Fibroblast of skin of scalp (primary cell): ENCODE data around the gene DLST.
"Not testable (repeated sequence)": the region's sequence is repeated elsewhere in the genome, so short reads cannot be mapped to it uniquely, and the experiment has no call there.

Experiments
- DNase-seq: peaks from one replicate; pipeline ENCODE4 v3.0.0-alpha.2; 2013

The DLST gene

DNA sequence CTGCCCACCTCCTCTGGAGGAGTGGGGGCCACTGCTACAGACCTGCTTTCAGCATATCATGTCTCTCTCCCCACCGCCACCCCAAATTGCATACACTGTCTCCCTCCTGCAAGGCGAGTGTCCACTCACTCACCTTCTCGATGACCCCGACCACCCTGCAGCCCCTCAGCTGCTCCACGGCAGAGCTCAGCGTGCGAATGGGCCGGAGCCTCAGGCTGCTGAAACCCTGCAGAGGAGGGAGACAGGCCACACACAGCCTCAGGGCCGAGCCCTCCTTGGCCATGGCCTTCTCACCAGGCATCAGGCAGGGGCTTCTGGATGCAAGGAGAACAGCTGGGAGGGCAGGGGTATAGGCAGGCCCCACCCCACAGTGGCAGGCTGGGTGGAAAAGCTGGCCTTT is 36.7 kb downstream of the DLST start:
- no peak for DNase-seq

DNA sequence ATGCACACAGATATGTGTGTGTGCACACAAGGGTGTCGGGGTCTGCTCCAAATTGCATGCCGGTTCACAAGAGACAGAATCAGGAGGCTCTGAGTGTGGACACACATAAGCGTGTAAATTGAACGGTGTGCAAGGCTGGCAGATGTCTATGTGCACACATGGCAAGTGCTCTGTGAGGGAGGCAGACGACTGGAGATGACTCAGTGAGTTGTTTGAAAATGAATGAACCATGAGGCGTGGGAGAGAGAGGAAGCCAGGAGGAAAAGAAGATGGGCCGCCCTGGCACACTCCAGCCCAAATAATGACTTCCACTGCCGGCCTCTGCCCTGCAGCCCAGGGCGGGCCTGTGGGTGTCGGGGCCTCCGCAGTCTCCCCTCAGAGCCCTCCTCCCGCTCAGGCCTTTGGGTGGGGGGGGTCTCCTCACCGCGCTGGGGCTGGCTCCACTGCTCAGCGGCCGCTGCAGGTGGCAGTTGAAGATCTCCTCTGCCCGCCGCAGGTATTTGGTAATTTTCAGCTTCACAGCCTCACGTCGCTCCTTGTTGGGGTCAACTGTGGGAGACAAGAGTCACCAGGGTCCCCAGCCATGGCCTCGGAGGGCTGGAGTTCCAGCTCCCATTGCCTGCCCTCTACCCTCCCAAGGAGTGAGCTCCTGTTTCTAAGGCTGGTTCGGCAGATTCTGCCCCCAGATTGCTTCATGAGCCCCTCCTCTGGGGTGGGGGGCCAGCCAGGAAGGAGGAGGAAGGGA is 37.9 kb downstream of the DLST start:
- no peak for DNase-seq

- DNase-seq: no peak
Observed at GRCh38 chr14:74920281-74920680, 38.6 kb downstream of the DLST start.

DNA sequence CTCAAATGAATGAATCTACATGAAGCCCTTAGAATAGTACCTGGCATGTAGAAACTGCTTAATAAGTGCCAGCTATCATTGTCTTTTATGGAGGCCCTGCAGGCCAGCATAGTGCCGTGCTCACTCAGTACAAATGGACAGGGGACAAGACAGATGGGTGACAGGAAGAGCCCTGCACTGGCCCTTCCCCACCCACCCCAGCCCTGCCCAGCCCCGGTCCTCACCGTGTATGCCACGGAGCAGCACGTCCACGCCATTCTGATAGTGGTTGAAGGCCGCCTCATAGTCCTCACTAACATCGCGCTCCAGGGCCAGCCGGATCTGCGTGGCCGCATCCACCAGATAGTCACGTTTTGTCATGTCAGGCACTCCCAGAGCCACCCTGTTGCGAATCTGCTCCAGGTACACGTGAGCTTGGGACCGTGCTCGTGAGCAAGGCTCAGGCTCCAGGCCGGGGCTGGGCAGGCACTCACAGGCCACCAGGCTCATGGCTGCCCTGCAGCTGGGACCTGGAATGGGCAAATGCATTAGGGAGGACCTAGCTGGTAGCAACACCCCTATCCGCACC is 39.4 kb downstream of the DLST start:
- DNase-seq: no peak

- DNase-seq: no peak
Observed at GRCh38 chr14:74921987-74922751, 40.5 kb downstream of the DLST start.

DNA sequence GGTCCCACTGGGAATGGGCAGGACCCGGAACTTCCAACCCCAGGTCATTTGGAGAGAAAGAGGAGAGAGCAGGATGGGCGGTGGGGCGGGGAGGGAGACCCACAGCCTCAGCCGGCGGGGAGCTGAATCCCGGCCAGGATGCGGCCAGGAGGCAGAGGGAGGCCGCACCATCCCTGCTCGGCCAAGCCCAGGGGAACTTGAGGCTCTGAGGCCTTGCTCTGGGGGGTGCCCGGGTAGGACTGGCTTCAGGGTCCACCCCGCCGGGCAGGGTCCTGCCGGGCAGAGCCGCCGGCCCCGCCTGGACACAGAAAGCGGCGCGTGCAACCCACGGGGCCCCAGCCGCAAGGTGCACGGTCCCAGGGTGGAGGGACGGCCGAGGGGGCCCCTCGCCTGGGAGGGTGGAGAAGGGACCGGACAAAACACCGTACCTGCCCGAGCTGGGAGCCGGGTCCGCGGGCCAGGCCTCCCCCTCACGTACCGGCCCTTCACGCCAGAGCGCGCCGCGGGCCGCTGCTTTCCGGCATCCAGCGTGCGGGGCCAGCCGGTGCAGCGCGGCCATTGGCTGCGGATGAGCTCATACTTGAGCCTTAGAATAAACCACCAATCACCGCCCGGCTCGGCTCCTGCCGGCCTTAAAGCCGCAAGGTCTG is 41.2 kb downstream of the DLST start, which contains the start of gene RPS6KL1:
TSS of gene RPS6KL1 (minus strand) at position 509 of the 650 bp plus-strand sequence. CDS start 1,719 bp downstream, outside the sequence.
- peak; percentile 65 for DNase-seq

DNA sequence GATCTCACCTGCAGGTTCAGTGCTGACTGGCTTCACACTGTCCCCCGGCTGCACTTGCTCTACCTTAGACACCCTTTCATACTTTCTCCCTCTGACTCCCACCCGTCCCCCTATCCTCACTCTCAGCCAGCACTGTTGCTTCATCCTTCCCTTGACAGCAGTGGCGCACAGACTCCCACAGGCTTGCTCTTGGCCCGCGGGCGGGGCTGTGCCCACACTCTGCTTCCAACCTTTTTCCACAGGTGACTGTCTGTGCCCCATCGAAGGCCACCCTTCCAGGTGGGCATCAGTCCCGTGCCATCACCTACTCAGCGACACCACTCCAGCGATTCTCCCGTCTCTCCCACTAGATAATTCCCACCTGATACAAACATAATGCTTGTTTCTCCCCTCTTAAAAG is 42.3 kb downstream of the DLST start:
- no peak for DNase-seq

GRCh38 chr14:74927225-74927624 is 45.5 kb downstream of the DLST start:
- DNase-seq: no peak

DNA sequence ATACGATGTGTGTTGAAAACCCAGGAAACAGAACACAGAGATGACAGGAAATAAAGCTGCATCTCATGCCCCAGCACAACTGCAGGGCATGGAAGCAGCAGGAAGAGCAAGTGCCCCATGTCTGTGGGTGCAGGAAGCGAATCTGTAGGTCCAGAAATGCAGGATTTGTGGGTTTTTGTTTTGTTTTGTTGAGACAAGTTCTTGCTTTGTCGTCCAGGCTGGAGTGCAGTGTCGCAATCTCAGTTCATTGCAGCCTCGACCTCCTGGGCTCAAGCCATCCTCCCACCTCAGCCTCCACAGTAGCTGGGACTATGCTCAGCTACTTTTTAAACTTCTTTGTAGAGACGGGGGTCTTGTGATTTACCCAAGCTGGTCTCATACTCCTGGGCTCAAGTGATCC is 47.5 kb downstream of the DLST start:
- DNase-seq: no peak

DNA sequence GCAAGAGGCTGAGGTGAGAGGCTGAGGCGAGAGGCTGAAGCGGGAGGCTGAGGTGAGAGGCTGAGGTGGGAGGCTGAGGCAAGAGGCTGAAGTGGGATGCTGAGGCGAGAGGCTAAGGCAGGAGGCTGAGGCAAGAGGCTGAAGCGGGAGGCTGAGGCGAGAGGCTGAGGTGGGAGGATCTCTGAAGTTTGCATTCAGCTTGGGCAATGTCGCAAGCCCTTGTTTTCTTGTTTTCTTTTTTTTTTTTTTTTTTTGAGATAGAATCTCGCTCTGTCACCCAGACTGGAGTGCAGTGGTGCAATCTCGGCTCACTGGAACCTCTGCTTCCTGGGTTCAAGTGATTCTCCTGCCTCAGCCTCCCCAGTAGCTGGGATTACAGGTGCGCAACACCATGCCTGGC is 50.0 kb downstream of the DLST start:
- DNase-seq: not testable (repeated sequence)

GRCh38 chr14:74932401-74932901 is 50.7 kb downstream of the DLST start:
- DNase-seq: no peak

- not testable (repeated sequence) for DNase-seq
Observed at GRCh38 chr14:74932936-74933335, 51.2 kb downstream of the DLST start.

GRCh38 chr14:74934041-74934440 is 52.3 kb downstream of the DLST start:
- no peak for DNase-seq

DNA sequence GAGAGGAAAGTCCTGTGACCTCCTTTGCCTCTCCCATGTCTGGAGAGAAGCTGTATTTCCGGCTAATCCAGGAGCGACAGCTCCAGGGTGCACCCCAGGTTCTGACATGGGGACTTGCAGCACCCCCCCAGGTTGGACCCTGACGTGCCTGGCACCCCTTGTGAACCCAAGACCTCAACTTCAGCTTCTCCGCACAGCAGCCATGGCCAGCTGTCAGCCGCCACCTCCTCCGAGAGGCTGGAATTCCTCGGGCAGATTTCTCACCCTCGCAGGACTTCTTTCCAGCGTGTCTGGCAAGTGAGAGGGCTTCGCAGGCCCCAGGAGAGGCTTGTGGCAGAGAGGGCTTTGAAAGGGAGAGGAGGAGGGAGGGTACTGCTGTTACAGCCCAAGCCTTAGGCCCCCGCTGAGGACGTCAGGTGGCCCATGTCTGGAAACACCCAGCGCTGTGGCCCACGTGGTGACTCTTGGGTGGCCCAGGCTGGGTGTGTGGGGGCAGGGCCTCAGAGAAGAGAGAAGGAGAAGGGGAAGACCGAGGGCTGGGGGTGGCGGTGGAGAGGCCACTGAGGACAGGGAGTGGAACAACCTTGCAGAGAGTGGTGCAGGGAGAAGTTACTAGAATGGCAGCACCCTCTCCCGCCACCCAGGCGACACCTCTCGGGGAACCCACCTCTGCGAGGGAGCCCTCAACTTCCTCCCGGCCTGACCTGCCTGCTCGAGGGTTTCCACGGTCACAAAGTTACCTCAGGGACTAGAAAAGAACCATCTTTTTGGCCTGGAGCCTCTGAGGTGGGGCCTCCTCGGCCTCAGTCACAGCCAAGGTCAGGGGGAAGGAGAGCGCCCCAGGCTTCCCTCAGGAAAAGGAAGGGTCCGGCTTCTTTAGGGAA is 53.0 kb downstream of the DLST start:
- peak; percentile 71 for DNase-seq

DNA sequence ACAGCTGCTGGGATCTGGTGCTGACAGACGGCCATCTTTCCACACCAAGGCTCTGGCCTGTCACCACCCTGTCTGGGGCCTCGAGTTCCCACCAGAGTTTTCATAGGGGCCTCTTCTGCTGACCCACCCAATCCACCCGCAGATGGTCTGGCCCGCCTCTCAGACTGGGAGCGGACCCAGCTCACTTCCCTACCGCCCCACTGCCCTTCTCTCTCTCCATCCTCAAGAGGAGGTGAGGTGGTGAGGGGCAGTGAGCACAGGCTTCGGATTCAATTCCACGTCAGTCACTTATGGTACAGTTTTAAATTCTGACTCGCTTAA is 53.6 kb downstream of the DLST start:
- no peak for DNase-seq

GRCh38 chr14:74936151-74936550 is 54.4 kb downstream of the DLST start:
- DNase-seq: no peak

- DNase-seq: no peak
Observed at GRCh38 chr14:74936731-74937130, 55.0 kb downstream of the DLST start.

- no peak for DNase-seq
Observed at GRCh38 chr14:74937171-74937570, 55.5 kb downstream of the DLST start.

- no peak for DNase-seq
Observed at GRCh38 chr14:74938531-74939495, 57.1 kb downstream of the DLST start.

- no peak for DNase-seq
Observed at GRCh38 chr14:74940956-74941565, 59.3 kb downstream of the DLST start.
